Spinal cord (tissue), 10 donors: Measurements from ENCODE around the gene MRPL42. TPM values are rescaled to one million over a fixed set of nuclear protein-coding genes. Genes with fewer than 3 reads are reported as not detected.

Experiments
- DNase-seq, 6 donors: peaks; one replicate each; pipeline versions ENCODE4 v3.0.0 to v3.0.0-alpha.2; 2013 to 2015; ENCODE audit warnings: low spot score in 6 of 6, low read depth in 4 of 6
- H3K27ac ChIP-seq: one replicate; pipeline ENCODE4 v1.5.1; 2013; ENCODE audit warnings: low read depth, low read length, control low read depth
- H3K27me3 ChIP-seq: one replicate; pipeline ENCODE4 v1.6.1; 2013; ENCODE audit warnings: low read length; ENCODE audit not compliant: control insufficient read depth, insufficient read depth
- H3K36me3 ChIP-seq: one replicate; pipeline ENCODE4 v1.6.1; 2013; ENCODE audit warnings: low read length; ENCODE audit not compliant: control insufficient read depth, insufficient read depth
- H3K4me1 ChIP-seq: one replicate; pipeline ENCODE4 v1.6.1; 2013; ENCODE audit warnings: low read length; ENCODE audit not compliant: control insufficient read depth, insufficient read depth
- H3K4me3 ChIP-seq: one replicate; pipeline ENCODE4 v1.5.1; 2013; ENCODE audit warnings: low read depth, low read length, control low read depth
- H3K9me3 ChIP-seq: one replicate; pipeline ENCODE4 v1.6.1; 2013; ENCODE audit warnings: low read length; ENCODE audit not compliant: control insufficient read depth, insufficient read depth
- WGBS: methylation state at CpG from one replicate; pipeline ENCODE4 v1.1.5; 2013; ENCODE audit warnings: missing lambda C conversion rate; ENCODE audit not compliant: insufficient coverage; 5-methylcytosine and 5-hydroxymethylcytosine counted together
- polyA plus RNA-seq, 2 donors: library from polyadenylated mRNA; unstranded; fragments of 120-200 nt; gene quantifications; one replicate each; pipeline ENCODE4 v1.2.1, GENCODE V29; 2013; ENCODE audit not compliant: insufficient read length in 2 of 2
- total RNA-seq, 2 donors: library from RNA; depleted of rRNA in 1 of 2; stranded (reverse); fragments of 120-200 nt in 1 of 2; fragments of >200 nt in 1 of 2; gene quantifications; one replicate each; pipeline versions ENCODE4 v1.2.3 to v1.2.4, GENCODE V29; 2013 to 2014
- donor health status: healthy.

Gene MRPL42
- total and polyA plus RNA-seq, 4 donors, result 45.5 to 70.8 (median 58.9) TPM

- DNase-seq, result no peak
- Histone ChIP-seq H3K4me1 (no peaks in the 10 kb centered on the region), H3K9me3 (no peaks in the 10 kb centered on the region), H3K27me3 (no peaks in the 10 kb centered on the region), H3K36me3 (no peaks in the 10 kb centered on the region), H3K4me3 (no peak overlapping the region), H3K27ac (no peak overlapping the region)
- 91% methylated on average over 3 of the region's 6 CpGs for WGBS
Observed at GRCh38 chr12:93460003-93460402, 7.3 kb upstream of the MRPL42 start.

- Histone ChIP-seq H3K27ac (no peak overlapping the region), H3K4me3 (no peak overlapping the region), H3K9me3 (no peaks in the 10 kb centered on the region), H3K36me3 (no peaks in the 10 kb centered on the region), H3K27me3 (no peaks in the 10 kb centered on the region), H3K4me1 (no peaks in the 10 kb centered on the region)
- 80% methylated on average over 7 of the region's 7 CpGs for WGBS
- DNase-seq, result no peak
Observed at GRCh38 chr12:93460902-93461301, 6.4 kb upstream of the MRPL42 start.

- no peak overlapping the region for H3K27ac ChIP-seq
- H3K36me3 ChIP-seq, result no peaks in the 10 kb centered on the region
- H3K9me3 ChIP-seq, result no peaks in the 10 kb centered on the region
- H3K27me3 ChIP-seq, result no peaks in the 10 kb centered on the region
- DNase-seq, result no peak
- 100% methylated on average over 2 of the region's 3 CpGs for WGBS
- H3K4me1 ChIP-seq, result no peaks in the 10 kb centered on the region
- no peak overlapping the region for H3K4me3 ChIP-seq
Observed at GRCh38 chr12:93461503-93461902, 5.8 kb upstream of the MRPL42 start.

- Histone ChIP-seq H3K27ac (no peak overlapping the region), H3K9me3 (no peaks in the 10 kb centered on the region), H3K4me1 (peaks cover 3% of the 10 kb centered on the region), H3K27me3 (no peaks in the 10 kb centered on the region), H3K4me3 (no peak overlapping the region), H3K36me3 (no peaks in the 10 kb centered on the region)
- 60% methylated on average over 1 of the region's 5 CpGs for WGBS
- DNase-seq, result no peak
Observed at GRCh38 chr12:93465841-93466240, 1.5 kb upstream of the MRPL42 start.

GRCh38 chr12:93466625-93467350 is 526 bp upstream of the MRPL42 start:
- Histone ChIP-seq H3K9me3 (no peaks in the 10 kb centered on the region), H3K4me1 (peaks cover 3% of the 10 kb centered on the region), H3K36me3 (no peaks in the 10 kb centered on the region), H3K27me3 (no peaks in the 10 kb centered on the region), H3K4me3 (peak overlapping the region; percentile 99), H3K27ac (no peak overlapping the region)
- WGBS, result 80% methylated on average over 2 of the region's 9 CpGs
- DNase-seq, result no peak

- H3K4me3 ChIP-seq, result peak overlapping the region; percentile 99
- peak in 3 of 6 donors; percentile 1 to 12 (median 11) for DNase-seq
- H3K36me3 ChIP-seq, result no peaks in the 10 kb centered on the region
- no peaks in the 10 kb centered on the region for H3K27me3 ChIP-seq
- no peaks in the 10 kb centered on the region for H3K9me3 ChIP-seq
- peaks cover 3% of the 10 kb centered on the region for H3K4me1 ChIP-seq
- 0% methylated on average over 6 of the region's 7 CpGs for WGBS
- H3K27ac ChIP-seq, result peak overlapping the region; percentile 92
Observed at GRCh38 chr12:93468008-93468371, 676 bp downstream of the MRPL42 start.

- DNase-seq, result no peak
- H3K4me1 ChIP-seq, result peaks cover 3% of the 10 kb centered on the region
- peaks cover 10% of the 10 kb centered on the region for H3K36me3 ChIP-seq
- H3K27me3 ChIP-seq, result no peaks in the 10 kb centered on the region
- no peak overlapping the region for H3K27ac ChIP-seq
- no peak overlapping the region for H3K4me3 ChIP-seq
- no peaks in the 10 kb centered on the region for H3K9me3 ChIP-seq
Observed at GRCh38 chr12:93469386-93469785, 2.1 kb downstream of the MRPL42 start.

GRCh38 chr12:93476555-93476954 is 9.2 kb downstream of the MRPL42 start:
- H3K4me1 ChIP-seq, result no peaks in the 10 kb centered on the region
- H3K27ac ChIP-seq, result no peak overlapping the region
- no peak for DNase-seq
- no peaks in the 10 kb centered on the region for H3K27me3 ChIP-seq
- no peak overlapping the region for H3K4me3 ChIP-seq
- no peaks in the 10 kb centered on the region for H3K9me3 ChIP-seq
- H3K36me3 ChIP-seq, result peaks cover 44% of the 10 kb centered on the region

GRCh38 chr12:93482721-93483120 is 15.4 kb downstream of the MRPL42 start:
- DNase-seq, result no peak
- Histone ChIP-seq H3K9me3 (no peaks in the 10 kb centered on the region), H3K36me3 (peaks cover 59% of the 10 kb centered on the region), H3K4me3 (no peak overlapping the region), H3K27ac (no peak overlapping the region), H3K27me3 (no peaks in the 10 kb centered on the region), H3K4me1 (no peaks in the 10 kb centered on the region)
- 92% methylated on average over 3 of the region's 5 CpGs for WGBS

GRCh38 chr12:93483151-93483807 is 16.0 kb downstream of the MRPL42 start:
- H3K27ac ChIP-seq, result no peak overlapping the region
- no peak overlapping the region for H3K4me3 ChIP-seq
- no peaks in the 10 kb centered on the region for H3K4me1 ChIP-seq
- peaks cover 58% of the 10 kb centered on the region for H3K36me3 ChIP-seq
- no peaks in the 10 kb centered on the region for H3K27me3 ChIP-seq
- no peak for DNase-seq
- WGBS, result no CpG with 5 or more reads among the region's 4 CpGs
- no peaks in the 10 kb centered on the region for H3K9me3 ChIP-seq
